ENCODE measurements around the gene TICRR.

GRCh38 chr15:89542369-89542768 is 32.9 kb upstream of the TICRR start:
- TF ChIP-seq, protein P1, sequence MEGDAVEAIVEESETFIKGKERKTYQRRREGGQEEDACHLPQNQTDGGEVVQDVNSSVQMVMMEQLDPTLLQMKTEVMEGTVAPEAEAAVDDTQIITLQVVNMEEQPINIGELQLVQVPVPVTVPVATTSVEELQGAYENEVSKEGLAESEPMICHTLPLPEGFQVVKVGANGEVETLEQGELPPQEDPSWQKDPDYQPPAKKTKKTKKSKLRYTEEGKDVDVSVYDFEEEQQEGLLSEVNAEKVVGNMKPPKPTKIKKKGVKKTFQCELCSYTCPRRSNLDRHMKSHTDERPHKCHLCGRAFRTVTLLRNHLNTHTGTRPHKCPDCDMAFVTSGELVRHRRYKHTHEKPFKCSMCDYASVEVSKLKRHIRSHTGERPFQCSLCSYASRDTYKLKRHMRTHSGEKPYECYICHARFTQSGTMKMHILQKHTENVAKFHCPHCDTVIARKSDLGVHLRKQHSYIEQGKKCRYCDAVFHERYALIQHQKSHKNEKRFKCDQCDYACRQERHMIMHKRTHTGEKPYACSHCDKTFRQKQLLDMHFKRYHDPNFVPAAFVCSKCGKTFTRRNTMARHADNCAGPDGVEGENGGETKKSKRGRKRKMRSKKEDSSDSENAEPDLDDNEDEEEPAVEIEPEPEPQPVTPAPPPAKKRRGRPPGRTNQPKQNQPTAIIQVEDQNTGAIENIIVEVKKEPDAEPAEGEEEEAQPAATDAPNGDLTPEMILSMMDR (IDR thresholded peaks at IDR 0.05) = no peak
- TF ChIP-seq ZFX (IDR thresholded peaks at IDR 0.05; ENCODE audit: borderline replicate concordance) = no peak

Measured in 22Rv1 (cell line).